Parathyroid adenoma (tissue), 2 donors: ENCODE data around the gene OIT3.
"Not testable (repeated sequence)": the region's sequence is repeated elsewhere in the genome, so short reads cannot be mapped to it uniquely, and the experiment has no call there.

Source experiments
- H2AFZ ChIP-seq: fragments of 300-600 bp; sonication (generic); one replicate; pipeline ENCODE4 v1.7.0; 2017; ENCODE audit warnings: antibody characterized with exemption, mild to moderate bottlenecking
- H3K27ac ChIP-seq: fragments of 300-600 bp; sonication (generic); one replicate; pipeline ENCODE4 v1.7.0; 2017
- H3K27me3 ChIP-seq: fragments of 300-600 bp; sonication (generic); one replicate; pipeline ENCODE4 v1.7.0; 2017; ENCODE audit warnings: low read length; ENCODE audit not compliant: control insufficient read depth, insufficient read depth
- H3K36me3 ChIP-seq: fragments of 300-600 bp; sonication (generic); one replicate; pipeline ENCODE4 v1.7.0; 2017; ENCODE audit warnings: low read length; ENCODE audit not compliant: control insufficient read depth, insufficient read depth
- H3K4me1 ChIP-seq: fragments of 300-600 bp; sonication (generic); one replicate; pipeline ENCODE4 v1.7.0; 2017; ENCODE audit warnings: control low read depth
- H3K4me2 ChIP-seq: fragments of 300-600 bp; sonication (generic); one replicate; pipeline ENCODE4 v1.7.0; 2017; ENCODE audit warnings: low read length
- H3K4me3 ChIP-seq: fragments of 300-600 bp; sonication (generic); one replicate; pipeline ENCODE4 v1.7.0; 2017; ENCODE audit warnings: low read depth, low read length
- H3K79me2 ChIP-seq: fragments of 300-600 bp; sonication (generic); one replicate; pipeline ENCODE4 v1.7.0; 2017; ENCODE audit warnings: control low read depth
- H3K9ac ChIP-seq: fragments of 300-600 bp; sonication (generic); one replicate; pipeline ENCODE4 v1.7.0; 2017; ENCODE audit warnings: mild to moderate bottlenecking
- H3K9me3 ChIP-seq: fragments of 300-600 bp; sonication (generic); one replicate; pipeline ENCODE4 v1.7.0; 2017; ENCODE audit warnings: low read length; ENCODE audit not compliant: control insufficient read depth
- CTCF ChIP-seq: fragments of 300-600 bp; sonication (generic); IDR thresholded peaks from one replicate; pipeline ENCODE4 v1.7.0; 2017; ENCODE audit warnings: antibody characterized with exemption, mild to moderate bottlenecking
- donor health status: primary hyperparathyroidism.

Gene OIT3

GRCh38 chr10:72918352-72918751 is 24.8 kb downstream of the OIT3 start:
- Histone ChIP-seq H2AFZ (no peak overlapping the region), H3K4me3 (no peak overlapping the region), H3K36me3 (no peaks in the 10 kb centered on the region), H3K4me1 (no peaks in the 10 kb centered on the region), H3K27me3 (no peaks in the 10 kb centered on the region), H3K4me2 (no peak overlapping the region), H3K9ac (no peak overlapping the region), H3K9me3 (no peaks in the 10 kb centered on the region), H3K27ac (no peak overlapping the region), H3K79me2 (no peaks in the 10 kb centered on the region)
- TF ChIP-seq CTCF = no peak

- not testable (repeated sequence) for H3K4me1 ChIP-seq, H3K36me3 ChIP-seq
These were observed 27.7 kb downstream of the OIT3 start for GRCh38 chr10:72921147-72921683.

GRCh38 chr10:72924351-72924750 is 30.8 kb downstream of the OIT3 start:
- H3K27ac ChIP-seq = no peak overlapping the region
- no peaks in the 10 kb centered on the region for H3K4me1 ChIP-seq
- H3K79me2 ChIP-seq = no peaks in the 10 kb centered on the region
- no peak overlapping the region for H3K4me3 ChIP-seq
- H3K9me3 ChIP-seq = no peaks in the 10 kb centered on the region
- H3K4me2 ChIP-seq = no peak overlapping the region
- no peak overlapping the region for H3K9ac ChIP-seq
- no peak for TF ChIP-seq CTCF
- H3K27me3 ChIP-seq = no peaks in the 10 kb centered on the region
- H3K36me3 ChIP-seq = no peaks in the 10 kb centered on the region
- no peak overlapping the region for H2AFZ ChIP-seq

More at GRCh38 chr10:72921147-72921683, 27.7 kb downstream of the OIT3 start:
- not testable (repeated sequence) for H2AFZ ChIP-seq, H3K4me2 ChIP-seq, H3K4me3 ChIP-seq, H3K27ac ChIP-seq, H3K27me3 ChIP-seq, H3K79me2 ChIP-seq, H3K9me3 ChIP-seq, H3K9ac ChIP-seq

- no peaks in the 10 kb centered on the region for H3K27me3 ChIP-seq
- H3K9ac ChIP-seq = no peak overlapping the region
- no peaks in the 10 kb centered on the region for H3K4me1 ChIP-seq
- TF ChIP-seq CTCF = no peak
- H3K27ac ChIP-seq = no peak overlapping the region
- no peak overlapping the region for H3K4me2 ChIP-seq
- no peak overlapping the region for H3K4me3 ChIP-seq
- no peaks in the 10 kb centered on the region for H3K79me2 ChIP-seq
- H2AFZ ChIP-seq = no peak overlapping the region
- no peaks in the 10 kb centered on the region for H3K36me3 ChIP-seq
- H3K9me3 ChIP-seq = no peaks in the 10 kb centered on the region
These were observed 32.5 kb downstream of the OIT3 start for GRCh38 chr10:72925951-72926465.

GRCh38 chr10:72927485-72927884 is 33.9 kb downstream of the OIT3 start:
- H3K4me2 ChIP-seq = no peak overlapping the region
- no peaks in the 10 kb centered on the region for H3K9me3 ChIP-seq
- H3K27me3 ChIP-seq = no peaks in the 10 kb centered on the region
- no peak overlapping the region for H3K27ac ChIP-seq
- no peaks in the 10 kb centered on the region for H3K36me3 ChIP-seq
- no peak overlapping the region for H3K9ac ChIP-seq
- no peak overlapping the region for H2AFZ ChIP-seq
- TF ChIP-seq CTCF = no peak
- H3K79me2 ChIP-seq = no peaks in the 10 kb centered on the region
- no peak overlapping the region for H3K4me3 ChIP-seq
- H3K4me1 ChIP-seq = no peaks in the 10 kb centered on the region
